GM21786 (cell line): Measurements from ENCODE around the gene IGF2BP3.

Experiments used
- ATAC-seq: cut with Tn5 transposase; IDR thresholded peaks from one replicate; pipeline ENCODE4 v1.9.1; 2021; ENCODE audit not compliant: unreplicated experiment

Gene IGF2BP3

DNA sequence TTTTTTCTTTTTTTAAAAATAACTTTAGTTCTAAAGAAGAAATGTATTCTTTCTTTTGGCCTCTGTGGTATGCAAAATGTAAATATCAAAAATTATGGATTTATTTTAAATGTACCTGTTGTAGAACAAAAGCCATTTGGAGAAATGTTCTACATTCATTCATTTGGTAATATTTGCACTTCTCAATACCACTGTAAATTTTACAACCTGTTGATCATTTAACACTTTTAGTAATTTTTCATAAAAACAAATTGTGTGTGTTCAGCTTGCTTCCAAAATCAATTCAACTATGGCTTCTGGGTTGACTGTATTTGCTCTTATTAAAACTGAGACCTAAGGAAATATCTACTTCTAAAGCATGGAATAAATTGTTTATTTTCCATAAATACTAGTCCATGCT, 2.3 kb upstream of the IGF2BP3 start:
- no peak for ATAC-seq

GRCh38 chr7:23472046-23472445, 1.8 kb upstream of the IGF2BP3 start:
- ATAC-seq = no peak

GRCh38 chr7:23471106-23471859, 992 bp upstream of the IGF2BP3 start:
- ATAC-seq = peak; percentile 26

GRCh38 chr7:23469961-23470250, 385 bp downstream of the IGF2BP3 start:
- no peak for ATAC-seq

DNA sequence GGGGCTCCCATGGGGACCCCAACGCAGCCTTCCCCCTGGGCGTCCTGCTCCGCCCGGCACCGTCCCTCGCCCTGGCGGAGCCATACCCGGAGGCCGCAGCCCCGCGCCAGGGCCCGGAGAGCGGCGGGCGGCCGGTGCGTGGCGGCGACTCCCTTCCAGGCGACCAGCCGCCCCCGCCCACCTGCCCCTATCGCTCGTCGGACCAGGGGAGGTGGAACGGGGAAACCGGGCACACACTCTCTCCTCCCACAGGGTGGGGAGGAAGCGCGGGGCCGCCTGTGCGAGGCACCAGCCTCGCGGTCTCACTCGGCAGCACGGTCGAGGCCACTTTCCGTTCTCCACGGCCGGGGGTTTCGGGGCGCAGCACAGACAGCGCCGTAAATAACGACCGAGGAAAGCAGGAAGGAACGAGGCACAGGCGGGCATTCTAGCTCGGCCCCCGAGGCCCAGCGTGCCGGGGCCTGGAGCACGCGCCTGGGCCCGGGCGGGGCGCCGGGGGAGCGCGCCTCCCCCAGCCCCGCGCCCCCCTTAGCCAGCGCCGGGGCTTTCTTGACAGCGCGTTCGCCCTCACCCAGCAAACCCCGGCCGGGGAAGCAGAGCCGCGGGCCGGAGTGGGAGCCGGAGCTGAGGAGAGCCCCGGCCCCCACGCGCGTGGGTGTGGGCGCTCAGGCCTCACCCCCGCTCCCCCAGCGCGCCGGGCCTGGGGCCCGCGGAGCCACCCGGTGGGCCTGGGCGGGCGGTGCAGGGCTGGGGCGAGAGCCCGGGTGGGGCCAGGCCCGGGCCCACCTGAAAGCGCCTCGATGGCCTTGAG, 936 bp downstream of the IGF2BP3 start:
- no peak for ATAC-seq

DNA sequence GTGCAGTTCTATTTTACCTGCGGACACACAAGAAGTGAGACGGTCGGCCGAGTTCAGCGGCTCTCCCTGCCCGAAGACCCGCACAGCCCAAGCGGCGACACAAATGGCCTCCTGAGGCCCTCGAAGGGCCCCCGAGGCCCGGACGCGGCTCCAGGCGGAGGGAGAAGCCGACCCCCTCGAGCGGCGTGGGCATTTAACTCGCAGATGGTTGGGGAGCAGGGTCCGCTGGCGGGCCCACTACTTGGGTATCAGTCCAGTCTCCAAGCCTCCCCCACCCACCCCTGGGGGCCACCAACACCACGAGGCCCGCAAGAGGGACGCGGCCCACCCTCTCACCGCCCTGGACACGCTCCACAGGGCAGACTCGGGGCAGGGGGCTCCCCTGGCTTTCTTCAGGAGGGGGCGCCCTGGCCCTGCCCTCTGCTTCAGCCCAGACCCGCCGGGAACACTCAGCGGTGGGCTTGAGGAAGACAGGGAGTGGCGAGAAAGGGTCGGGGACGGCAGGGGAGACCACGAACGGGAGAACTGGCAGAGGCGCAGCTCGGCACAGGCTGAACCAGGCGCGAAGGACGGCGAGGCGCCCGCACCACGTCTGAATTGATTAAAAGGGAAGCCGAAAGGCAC, 1.7 kb downstream of the IGF2BP3 start:
- no peak for ATAC-seq

GRCh38 chr7:23467806-23468525, 2.3 kb downstream of the IGF2BP3 start:
- no peak for ATAC-seq

- no peak for ATAC-seq
Measured at GRCh38 chr7:23467291-23467805, 2.9 kb downstream of the IGF2BP3 start.

DNA sequence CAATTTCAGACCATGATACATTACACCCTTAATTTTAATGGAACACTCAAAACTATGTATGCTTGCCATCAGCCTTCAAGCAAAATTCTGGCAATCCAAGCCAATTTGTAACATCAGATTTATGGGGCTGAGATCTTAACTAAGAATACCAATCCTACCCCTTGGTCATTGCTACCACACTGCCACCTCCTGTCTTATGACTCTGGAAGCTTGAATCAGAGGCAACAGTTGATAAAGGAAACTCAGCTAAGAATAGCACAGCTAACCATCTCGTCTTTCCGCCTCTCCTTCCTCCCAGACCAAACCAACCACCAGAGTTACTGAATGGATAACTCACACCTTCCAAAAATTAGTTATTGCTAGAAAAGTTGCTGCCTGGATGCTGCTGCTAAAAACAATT, 7.4 kb downstream of the IGF2BP3 start:
- ATAC-seq = no peak

DNA sequence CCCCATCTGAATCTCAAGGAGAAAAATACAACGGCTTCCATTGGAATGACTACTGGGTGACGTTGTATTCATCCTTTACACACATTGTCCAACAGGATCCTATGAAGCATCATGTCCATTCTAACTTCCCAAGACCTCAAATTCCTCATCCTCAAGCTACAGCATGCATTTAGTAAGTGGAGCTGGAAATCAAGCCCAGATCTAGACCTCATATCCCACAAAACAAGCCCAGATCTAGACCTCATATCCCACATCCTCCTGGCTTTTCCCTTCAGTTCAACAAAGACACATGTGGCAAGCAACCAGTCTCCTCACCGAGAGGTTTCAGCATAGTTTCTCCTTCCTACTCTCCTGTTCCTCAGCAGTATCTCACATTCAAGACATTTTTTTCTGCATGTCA, 12.2 kb downstream of the IGF2BP3 start:
- no peak for ATAC-seq

GRCh38 chr7:23456093-23456492, 14.2 kb downstream of the IGF2BP3 start:
- ATAC-seq = no peak

DNA sequence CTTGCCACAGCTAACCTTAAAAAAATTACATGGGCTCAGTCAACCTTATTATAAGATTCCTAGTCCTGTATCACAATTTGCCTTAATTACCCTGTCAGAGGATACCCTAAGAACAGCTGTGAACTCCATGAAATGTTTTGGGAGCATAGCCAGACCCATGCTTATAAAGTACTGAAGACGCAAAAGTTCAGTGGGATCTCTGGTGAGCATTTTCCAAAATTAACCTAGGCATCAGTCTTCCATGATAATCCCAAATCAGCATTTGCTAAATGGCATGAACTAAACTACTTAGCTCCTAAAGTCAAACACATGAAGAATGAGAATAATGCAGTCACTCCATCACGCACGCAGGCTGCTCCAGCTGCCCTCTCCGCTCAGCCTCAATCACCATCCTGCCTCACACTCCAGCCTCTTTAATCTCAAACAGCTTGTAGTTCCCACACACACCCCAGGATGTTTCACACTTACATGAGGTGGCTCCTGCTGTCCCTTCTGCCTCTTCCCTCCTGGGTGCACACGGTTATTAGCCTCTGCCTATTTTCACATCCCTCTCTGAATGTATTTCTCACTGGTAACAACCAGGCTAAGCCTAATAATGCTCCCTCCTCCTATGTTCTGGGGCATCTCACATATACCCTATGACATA, 15.3 kb downstream of the IGF2BP3 start:
- ATAC-seq = no peak

DNA sequence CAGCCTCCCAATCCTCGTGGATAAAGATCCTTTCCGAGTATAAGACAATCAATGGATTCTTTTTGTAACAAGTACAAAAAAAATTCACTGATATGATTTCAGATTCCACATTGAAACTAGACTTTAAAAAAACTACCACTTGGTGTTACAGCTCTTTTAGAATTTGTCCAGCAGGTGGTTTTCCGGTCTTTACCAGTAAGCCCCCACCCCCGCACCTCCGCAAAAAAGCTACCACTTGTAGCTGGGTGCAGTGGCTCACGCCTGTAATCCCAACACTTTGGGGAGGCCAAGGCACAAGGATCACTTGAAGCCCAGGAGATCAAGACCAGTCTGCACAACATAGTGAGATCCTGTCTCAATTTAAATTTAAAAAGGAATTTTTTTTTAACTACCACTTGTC, 19.8 kb downstream of the IGF2BP3 start:
- ATAC-seq = no peak

- no peak for ATAC-seq
Measured at GRCh38 chr7:23449941-23450340, 20.4 kb downstream of the IGF2BP3 start.

- ATAC-seq = no peak
Measured at GRCh38 chr7:23445326-23445725, 25.0 kb downstream of the IGF2BP3 start.

DNA sequence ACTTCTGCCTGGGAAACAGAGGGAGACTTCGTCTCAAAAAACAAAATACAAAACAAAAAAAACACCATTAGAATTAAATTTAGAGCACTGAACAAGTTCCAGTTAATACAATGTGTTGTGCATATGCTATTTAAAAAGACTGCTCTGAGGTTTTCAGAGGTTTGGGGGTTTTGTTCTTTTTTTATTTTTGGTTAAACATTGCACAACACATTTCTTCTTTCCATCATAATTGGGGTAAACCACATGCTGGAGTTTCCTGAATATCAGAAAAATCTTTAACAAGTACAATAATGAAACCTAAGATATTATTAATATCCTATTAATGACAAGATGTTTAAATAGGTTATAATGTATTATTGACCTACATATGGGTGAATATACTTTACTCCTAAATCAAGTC, 26.3 kb downstream of the IGF2BP3 start:
- no peak for ATAC-seq

- no peak for ATAC-seq
Measured at GRCh38 chr7:23438171-23438570, 32.1 kb downstream of the IGF2BP3 start.

DNA sequence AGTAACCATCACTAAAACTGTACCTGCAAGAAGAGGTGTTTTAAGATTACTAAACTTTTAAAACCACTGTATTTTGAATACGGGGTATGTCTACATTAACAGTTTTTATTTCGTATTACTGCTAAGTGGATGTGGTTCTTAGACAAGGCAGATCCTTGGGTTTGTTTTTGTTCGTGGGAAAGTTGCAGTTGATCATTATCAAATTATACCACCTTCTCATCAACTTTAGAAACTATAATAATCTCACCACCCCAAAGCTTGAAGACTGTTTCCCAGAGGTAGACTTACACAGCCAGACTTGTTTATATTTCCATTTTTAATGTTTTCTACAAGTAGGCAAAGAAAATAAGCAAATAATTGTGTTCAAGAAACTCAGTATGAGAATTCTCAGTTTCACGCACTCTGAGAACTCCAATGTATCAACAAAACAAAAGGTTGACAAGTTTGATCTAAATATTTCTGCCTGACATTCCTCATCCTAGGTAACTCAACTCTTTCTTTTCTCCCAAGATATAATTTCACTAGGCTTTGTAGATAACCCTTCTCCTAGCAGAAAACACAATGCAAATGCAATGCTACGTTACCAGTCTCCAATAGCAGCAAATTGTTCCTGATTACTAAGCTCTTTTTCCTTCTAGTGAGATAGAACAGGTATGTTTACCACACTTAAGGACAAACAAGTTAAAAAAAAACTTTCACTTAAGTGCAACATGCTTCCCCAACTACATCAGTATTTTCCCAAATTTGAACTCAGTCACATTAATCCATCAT, 36.0 kb downstream of the IGF2BP3 start:
- no peak for ATAC-seq

DNA sequence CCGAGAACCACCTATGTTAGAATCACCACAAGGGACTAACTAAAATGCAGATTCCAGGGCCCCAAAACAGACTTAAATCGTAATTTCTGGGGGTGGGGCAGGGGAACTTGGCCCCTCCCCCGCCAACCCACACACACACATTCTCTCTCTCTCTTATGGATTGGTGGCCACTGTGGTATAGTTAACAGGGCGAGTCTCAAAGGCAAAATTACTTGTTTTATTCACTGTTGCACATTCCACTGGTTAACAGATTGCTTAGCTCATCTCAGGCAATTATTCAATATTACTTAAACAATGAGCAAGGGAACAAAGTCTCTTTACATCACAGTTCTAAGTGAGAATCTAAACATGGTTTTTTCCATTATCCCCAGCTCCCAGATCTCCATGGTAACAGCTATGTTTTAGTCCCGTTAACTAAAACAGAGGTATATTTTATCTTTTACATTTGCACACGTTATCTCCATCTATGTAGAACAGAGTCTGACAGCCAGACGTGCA, 38.5 kb downstream of the IGF2BP3 start:
- ATAC-seq = no peak

GRCh38 chr7:23430893-23431259, 39.4 kb downstream of the IGF2BP3 start:
- no peak for ATAC-seq
